H9 (cell line): ENCODE data around the gene S100A2. TPM values are rescaled to one million over a fixed set of nuclear protein-coding genes. Genes with fewer than 3 reads are reported as not detected.

Experiments
- DNase-seq: peaks from one replicate; pipeline ENCODE4 v3.0.0-alpha.2; 2017
- H2AFZ ChIP-seq: one replicate; pipeline ENCODE4 v1.6.1; 2013; ENCODE audit warnings: mild to moderate bottlenecking, low read length, control low read depth, moderate library complexity
- H2AK5ac ChIP-seq: 2 replicates; pipeline ENCODE4 v1.6.1; 2013; ENCODE audit warnings: low read length, control low read depth, mixed read lengths; ENCODE audit not compliant: insufficient read length
- H2BK120ac ChIP-seq: one replicate; pipeline ENCODE4 v1.6.1; 2013; ENCODE audit warnings: low read depth, mild to moderate bottlenecking, low read length, control low read depth, inconsistent platforms; ENCODE audit not compliant: poor library complexity, severe bottlenecking
- H2BK12ac ChIP-seq: 2 replicates; pipeline ENCODE4 v1.6.1; 2013; ENCODE audit warnings: low read length, control low read depth, mixed read lengths, low read depth; ENCODE audit not compliant: insufficient read length
- H2BK15ac ChIP-seq: 2 replicates; pipeline ENCODE4 v1.6.1; 2013; ENCODE audit warnings: low read depth, low read length, control low read depth
- H2BK20ac ChIP-seq: one replicate; pipeline ENCODE4 v1.6.1; 2013; ENCODE audit warnings: low read depth, mild to moderate bottlenecking, low read length, control low read depth, inconsistent platforms; ENCODE audit not compliant: poor library complexity, severe bottlenecking
- H2BK5ac ChIP-seq: 2 replicates; pipeline ENCODE4 v1.6.1; 2013; ENCODE audit warnings: low read length, control low read depth, mixed read lengths; ENCODE audit not compliant: insufficient read length
- H3K14ac ChIP-seq: 2 replicates; pipeline ENCODE4 v1.6.1; 2013; ENCODE audit warnings: low read length, control low read depth; ENCODE audit not compliant: insufficient read depth
- H3K18ac ChIP-seq: 2 replicates; pipeline ENCODE4 v1.6.1; 2013; ENCODE audit warnings: low read depth, mild to moderate bottlenecking, mixed read lengths, low read length, control low read depth; ENCODE audit not compliant: insufficient read length
- H3K23ac ChIP-seq: 2 replicates; pipeline ENCODE4 v1.6.1; 2013; ENCODE audit warnings: low read length, control low read depth, mixed read lengths, low read depth; ENCODE audit not compliant: insufficient read length
- H3K23me2 ChIP-seq: 2 replicates; pipeline ENCODE4 v1.6.1; 2013; ENCODE audit warnings: low read depth, mild to moderate bottlenecking, mixed read lengths, low read length, control low read depth; ENCODE audit not compliant: insufficient read length, poor library complexity, severe bottlenecking
- H3K27ac ChIP-seq: 2 replicates; pipeline ENCODE4 v1.5.1; 2013; ENCODE audit warnings: low read length, control low read depth, mixed read lengths, low read depth; ENCODE audit not compliant: insufficient read length
- H3K27me3 ChIP-seq: 2 replicates; pipeline ENCODE4 v1.6.1; 2013; ENCODE audit warnings: low read length, control low read depth, inconsistent platforms; ENCODE audit not compliant: insufficient read depth
- H3K4ac ChIP-seq: 2 replicates; pipeline ENCODE4 v1.6.1; 2013; ENCODE audit warnings: low read depth, mild to moderate bottlenecking, control low read depth, inconsistent platforms, low read length, moderate library complexity
- H3K4me1 ChIP-seq: 2 replicates; pipeline ENCODE4 v1.6.1; 2013; ENCODE audit warnings: low read length, control low read depth, inconsistent platforms; ENCODE audit not compliant: insufficient read depth
- H3K4me2 ChIP-seq: 2 replicates; pipeline ENCODE4 v1.6.1; 2013; ENCODE audit warnings: low read length, control low read depth, mixed read lengths; ENCODE audit not compliant: insufficient read length, insufficient read depth
- H3K56ac ChIP-seq: 2 replicates; pipeline ENCODE4 v1.6.1; 2013; ENCODE audit warnings: low read depth, mild to moderate bottlenecking, mixed read lengths, low read length, control low read depth; ENCODE audit not compliant: insufficient read length
- H3K79me1 ChIP-seq: 2 replicates; pipeline ENCODE4 v1.6.1; 2013; ENCODE audit warnings: low read depth, mild to moderate bottlenecking, moderate library complexity, low read length, control low read depth, inconsistent platforms; ENCODE audit not compliant: insufficient read depth, poor library complexity, severe bottlenecking
- H3K79me2 ChIP-seq: 2 replicates; pipeline ENCODE4 v1.6.1; 2013; ENCODE audit warnings: low read length, control low read depth, inconsistent platforms; ENCODE audit not compliant: insufficient read depth
- H3K9ac ChIP-seq: 2 replicates; pipeline ENCODE4 v1.6.1; 2013; ENCODE audit warnings: low read length, control low read depth, mixed read lengths; ENCODE audit not compliant: insufficient read length; ENCODE audit errors: extremely low read depth
- H3K9me3 ChIP-seq: one replicate; pipeline ENCODE4 v1.6.1; 2013; ENCODE audit warnings: low read depth, low read length, inconsistent platforms; ENCODE audit not compliant: control insufficient read depth
- H3T11ph ChIP-seq: one replicate; pipeline ENCODE4 v1.6.1; 2013; ENCODE audit warnings: mild to moderate bottlenecking, low read length, control low read depth, inconsistent platforms
- H4K20me1 ChIP-seq: one replicate; pipeline ENCODE4 v1.6.1; 2013; ENCODE audit not compliant: control insufficient read depth, insufficient read length, insufficient read depth
- H4K5ac ChIP-seq: 2 replicates; pipeline ENCODE4 v1.6.1; 2013; ENCODE audit warnings: low read depth, mild to moderate bottlenecking, mixed read lengths, low read length, control low read depth; ENCODE audit not compliant: insufficient read length
- H4K8ac ChIP-seq: replicated peaks from 2 replicates; pipeline ENCODE4 v1.6.1; 2013; ENCODE audit warnings: low read length, control low read depth, mixed read lengths, low read depth; ENCODE audit not compliant: insufficient read length
- H4K91ac ChIP-seq: 2 replicates; pipeline ENCODE4 v1.6.1; 2013; ENCODE audit warnings: low read depth, mild to moderate bottlenecking, moderate library complexity, mixed read lengths, low read length, control low read depth; ENCODE audit not compliant: insufficient read length
- H3K27ac Mint-ChIP-seq, 3 experiments: 2 replicates in 2 of 3; 3 replicates in 1 of 3; pipeline ENCODE4 v1.8.0; 2020 to 2021; ENCODE audit warnings: mixed read lengths in 3 of 3, mild to moderate bottlenecking in 1 of 3, moderate library complexity in 1 of 3
- H3K27me3 Mint-ChIP-seq: 2 replicates; pipeline ENCODE4 v1.8.0; 2021; ENCODE audit warnings: low read depth, mild to moderate bottlenecking, moderate library complexity, mixed read lengths
- H3K36me3 Mint-ChIP-seq, 3 experiments: 2 replicates in 2 of 3; 3 replicates in 1 of 3; pipeline ENCODE4 v1.8.0; 2020 to 2021; ENCODE audit warnings: low read depth in 3 of 3, mixed read lengths in 3 of 3; ENCODE audit not compliant: insufficient read depth in 1 of 3
- H3K4me1 Mint-ChIP-seq, 2 experiments: 2 replicates each; pipeline ENCODE4 v1.8.0; 2020; ENCODE audit warnings: mixed read lengths in 2 of 2
- H3K4me3 Mint-ChIP-seq, 2 experiments: 2 replicates in 1 of 2; 3 replicates in 1 of 2; pipeline ENCODE4 v1.8.0; 2020 to 2021; ENCODE audit warnings: mild to moderate bottlenecking in 2 of 2, mixed read lengths in 2 of 2, moderate library complexity in 1 of 2
- H3K9me3 Mint-ChIP-seq, 2 experiments: 2 replicates in 1 of 2; 3 replicates in 1 of 2; pipeline ENCODE4 v1.8.0; 2020; ENCODE audit warnings: mild to moderate bottlenecking in 2 of 2, mixed read lengths in 2 of 2, moderate library complexity in 1 of 2
- WGBS: extraction: QIAGEN DNeasy Blood & Tissue Kit; methylation state at CpG from one replicate; pipeline ENCODE4 v1.1.7; 2013; ENCODE audit warnings: missing lambda C conversion rate, low lambda C conversion rate, mixed read lengths; ENCODE audit not compliant: insufficient read length; ENCODE audit errors: extremely low coverage; 5-methylcytosine and 5-hydroxymethylcytosine counted together
- total RNA-seq: library from RNA; stranded (reverse); gene quantifications from 2 replicates; pipeline ENCODE4 v1.2.1, GENCODE V29; 2021
- TF ChIP-seq, protein P1 (sequence below): fragments of 200-600 bp; sonication (generic); conservative IDR thresholded peaks from 3 replicates; pipeline ENCODE4 v1.8.0; 2021; ENCODE audit warnings: antibody characterized with exemption, mild to moderate bottlenecking

Gene S100A2
- total RNA-seq, 1 experiment from 2014 or later = 0.57 TPM

DNA sequence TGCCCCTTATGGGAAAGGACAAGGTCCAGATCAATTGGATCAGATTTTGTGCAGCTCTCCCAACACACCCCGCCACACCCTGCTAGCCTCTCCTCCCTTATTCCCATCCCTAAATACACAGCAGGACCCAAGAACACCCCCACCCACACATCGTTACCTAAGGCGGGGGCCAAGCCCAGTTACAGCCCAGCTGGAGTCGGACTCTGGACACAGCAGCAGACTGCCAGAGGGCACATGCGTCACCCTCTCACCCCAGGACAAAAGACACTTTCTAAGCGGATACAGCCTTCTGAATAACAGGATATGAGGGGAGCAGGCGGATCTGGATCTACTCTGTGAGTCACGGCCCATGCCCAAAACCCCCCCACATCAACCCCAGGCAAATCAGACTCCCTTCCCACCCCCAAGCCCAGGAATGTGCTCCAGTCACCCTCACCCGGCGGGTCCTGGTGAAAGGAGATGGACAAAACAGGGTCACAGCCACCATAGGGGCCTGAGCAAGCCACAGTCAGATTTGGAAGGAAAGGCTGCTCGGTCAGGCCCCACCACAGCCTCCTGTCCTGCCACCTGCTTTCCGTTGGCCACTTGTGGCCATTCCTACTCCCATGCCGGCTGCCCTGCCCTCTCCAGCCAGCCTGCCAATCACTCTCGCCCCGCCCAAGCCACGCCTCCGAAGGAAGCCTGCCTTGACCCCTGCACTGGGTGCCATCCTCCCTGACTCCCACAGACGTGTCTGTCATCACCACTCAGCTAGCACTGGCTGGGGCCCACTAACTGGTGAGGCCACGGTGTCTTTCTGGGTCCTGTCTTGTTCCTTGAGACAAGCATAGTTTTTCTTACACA lies 43.3 kb upstream of the S100A2 start:
- Histone ChIP-seq H3K4ac (no peak overlapping the region), H3K23ac (no peak overlapping the region), H2AK5ac (no peak overlapping the region), H3K14ac (peak overlapping the region; percentile 77), H3K9ac (no peak overlapping the region), H3K18ac (peak overlapping the region; percentile 41), H3K27me3 (no peaks in the 10 kb centered on the region), H2BK15ac (no peak overlapping the region), H3K4me1 (peaks cover 9% of the 10 kb centered on the region; the same call in 1 of the 2 replicates), H2AFZ (no peak overlapping the region), H3T11ph (no peak overlapping the region), H4K8ac (no peak overlapping the region), H2BK5ac (no peak overlapping the region), H4K91ac (no peak overlapping the region), H3K23me2 (peaks cover 3% of the 10 kb centered on the region), H2BK120ac (no peak overlapping the region), H2BK20ac (no peak overlapping the region), H3K79me1 (no peaks in the 10 kb centered on the region), H3K79me2 (no peaks in the 10 kb centered on the region), H3K27ac (no peak overlapping the region), H4K5ac (no peak overlapping the region), H4K20me1 (no peaks in the 10 kb centered on the region), H3K56ac (no peak overlapping the region), H3K9me3 (no peaks in the 10 kb centered on the region), H3K4me2 (peak overlapping the region; percentile 6), H2BK12ac (no peak overlapping the region)
- no peaks in the 10 kb centered on the region for H3K9me3 Mint-ChIP-seq
- H3K36me3 Mint-ChIP-seq = peaks cover 0 to 6% (median 4%) of the 10 kb centered on the region in 3 experiments; a peak in 3 of 7 replicates
- H3K4me3 Mint-ChIP-seq = peak overlapping the region; percentile 23 to 60; a peak in 3 of 5 replicates
- WGBS = no CpG with 5 or more reads among the region's 19 CpGs
- H3K27me3 Mint-ChIP-seq = peaks cover 2% of the 10 kb centered on the region
- peak; percentile 91 for DNase-seq
- TF ChIP-seq, protein P1, sequence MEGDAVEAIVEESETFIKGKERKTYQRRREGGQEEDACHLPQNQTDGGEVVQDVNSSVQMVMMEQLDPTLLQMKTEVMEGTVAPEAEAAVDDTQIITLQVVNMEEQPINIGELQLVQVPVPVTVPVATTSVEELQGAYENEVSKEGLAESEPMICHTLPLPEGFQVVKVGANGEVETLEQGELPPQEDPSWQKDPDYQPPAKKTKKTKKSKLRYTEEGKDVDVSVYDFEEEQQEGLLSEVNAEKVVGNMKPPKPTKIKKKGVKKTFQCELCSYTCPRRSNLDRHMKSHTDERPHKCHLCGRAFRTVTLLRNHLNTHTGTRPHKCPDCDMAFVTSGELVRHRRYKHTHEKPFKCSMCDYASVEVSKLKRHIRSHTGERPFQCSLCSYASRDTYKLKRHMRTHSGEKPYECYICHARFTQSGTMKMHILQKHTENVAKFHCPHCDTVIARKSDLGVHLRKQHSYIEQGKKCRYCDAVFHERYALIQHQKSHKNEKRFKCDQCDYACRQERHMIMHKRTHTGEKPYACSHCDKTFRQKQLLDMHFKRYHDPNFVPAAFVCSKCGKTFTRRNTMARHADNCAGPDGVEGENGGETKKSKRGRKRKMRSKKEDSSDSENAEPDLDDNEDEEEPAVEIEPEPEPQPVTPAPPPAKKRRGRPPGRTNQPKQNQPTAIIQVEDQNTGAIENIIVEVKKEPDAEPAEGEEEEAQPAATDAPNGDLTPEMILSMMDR = no peak
- peak overlapping the region in 2 of 3 experiments; percentile 38 to 96; a peak in 3 of 7 replicates for H3K27ac Mint-ChIP-seq
- peaks cover 38 to 49% of the 10 kb centered on the region in 2 experiments for H3K4me1 Mint-ChIP-seq
